UCSD-AML1 (cell line): ENCODE measurements around the gene CENPF.

Source experiments
- DNase-seq: peaks from one replicate; lab custom pipeline; 2025; ENCODE audit not compliant: unreplicated experiment; lab: John Stamatoyannopoulos, UW

CENPF gene

DNA sequence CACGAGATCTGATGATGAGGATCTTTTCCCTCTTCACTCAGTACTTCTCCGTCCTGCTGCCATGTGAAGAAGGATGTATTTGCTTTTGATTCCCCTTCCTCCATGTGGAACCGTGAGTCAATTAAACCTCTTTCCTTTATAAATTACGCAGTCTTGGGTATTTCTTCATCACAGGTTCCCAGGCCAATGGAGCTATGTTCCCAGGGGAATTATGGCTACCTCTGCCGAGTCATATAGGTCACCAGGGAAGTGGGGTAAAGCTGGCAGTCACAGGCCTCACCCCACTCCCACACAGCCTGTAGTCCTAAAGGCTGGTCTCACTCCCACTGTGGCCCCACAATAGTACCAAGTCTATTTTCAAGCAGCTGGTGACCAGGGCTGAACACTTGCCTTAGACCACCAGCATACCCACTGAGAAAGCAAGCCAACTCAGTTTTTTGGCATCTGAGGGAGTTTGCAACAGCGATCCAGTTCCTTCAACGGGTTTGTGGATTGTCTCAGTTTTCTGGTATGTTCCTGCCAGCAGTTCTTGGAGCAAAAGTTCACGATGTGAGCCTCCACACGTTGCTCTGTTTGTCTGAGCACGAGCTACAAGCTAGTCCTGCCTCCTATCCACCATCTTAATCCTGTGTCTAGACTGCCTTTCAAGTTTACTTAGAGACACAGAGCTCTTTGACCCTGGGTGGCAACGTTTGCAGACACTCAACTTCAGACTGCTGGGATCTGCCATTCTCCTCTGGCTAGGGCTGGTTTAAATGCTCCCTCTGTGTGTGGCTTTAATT is 104.5 kb downstream of the CENPF start:
- DNase-seq: no peak

DNA sequence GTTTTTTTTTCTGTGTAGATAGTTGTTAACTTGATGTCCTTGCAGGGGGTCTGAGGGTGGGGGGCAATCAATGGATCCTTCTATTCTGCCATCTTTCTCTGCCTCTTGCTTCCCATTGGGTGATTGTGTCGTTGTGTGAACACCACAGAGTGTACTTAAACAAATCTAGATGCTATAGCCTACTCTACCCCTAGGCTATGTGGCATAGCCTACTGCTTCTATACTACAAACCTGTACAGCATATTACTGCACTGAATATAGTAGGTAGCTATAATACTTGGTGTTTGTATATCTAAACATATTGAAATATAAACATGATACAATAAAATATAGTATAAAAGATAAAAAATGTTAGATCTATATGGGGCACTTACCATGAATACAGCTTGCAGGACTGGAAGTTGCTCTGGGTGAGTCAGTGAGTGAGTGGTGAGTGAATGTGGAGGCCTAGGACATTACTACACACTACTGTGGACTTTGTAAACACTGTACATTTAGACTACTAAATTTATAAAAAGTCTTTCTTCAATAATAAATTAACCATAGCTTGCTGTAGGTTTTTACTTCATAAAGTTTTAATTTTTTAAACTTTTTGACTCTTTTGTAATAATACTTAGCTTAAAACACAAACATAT is 105.4 kb downstream of the CENPF start:
- no peak for DNase-seq

GRCh38 chr1:214709241-214709640 is 106.2 kb downstream of the CENPF start:
- no peak for DNase-seq

DNA sequence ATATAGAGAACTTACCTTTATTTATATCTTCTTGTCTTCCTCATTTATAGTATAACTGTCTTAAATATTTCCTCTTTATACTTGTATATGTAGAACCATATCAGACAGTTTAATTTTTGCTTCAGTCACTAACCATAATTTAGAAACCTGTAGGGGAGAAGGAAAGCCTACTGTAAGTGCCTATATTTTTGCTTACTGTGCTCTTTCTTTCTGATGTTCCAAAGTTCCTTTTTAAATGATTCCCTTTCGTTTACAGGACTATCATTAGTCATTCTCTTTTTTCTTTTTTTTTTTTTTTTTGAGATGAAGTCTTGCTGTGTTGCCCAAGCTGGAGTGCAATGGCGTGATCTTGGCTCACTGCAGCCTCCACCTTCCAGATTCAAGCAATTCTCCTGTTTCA is 109.7 kb downstream of the CENPF start:
- DNase-seq: no peak
